Testis (tissue), 2 donors: ENCODE results near the gene GALNT9.
A peak's percentile ranks its signal among the peaks of the same experiment; 100 is the strongest.

Source experiments
- CTCF ChIP-seq, 3 experiments: fragments of 450-650 bp in 2 of 3; fragments of 200-600 bp in 1 of 3; sonication (generic) in 1 of 3; IDR thresholded peaks; one replicate each; pipeline ENCODE4 v1.5.1; 2016 to 2019; ENCODE audit warnings: antibody characterized with exemption in 3 of 3, mild to moderate bottlenecking in 2 of 3, moderate library complexity in 1 of 3
- POLR2A ChIP-seq: fragments of 450-650 bp; IDR thresholded peaks from one replicate; pipeline ENCODE4 v1.6.1; 2017; ENCODE audit warnings: antibody characterized with exemption, mild to moderate bottlenecking, moderate library complexity

- TF ChIP-seq CTCF (IDR thresholded peaks at IDR 0.05), result peak; percentile 71 to 80 (median 74)
- no peak for TF ChIP-seq POLR2A
Measured at GRCh38 chr12:132153501-132154340, 175.7 kb downstream of the GALNT9 start.
